GM12873 (cell line): ENCODE results near the gene CARMIL1.

Source experiments
- CTCF ChIP-seq: IDR thresholded peaks from 2 replicates; pipeline ENCODE4 v1.5.1; 2012; ENCODE audit warnings: low read depth, mild to moderate bottlenecking, moderate library complexity, low read length, control low read depth; ENCODE audit not compliant: insufficient read depth; ENCODE audit errors: missing control alignments

The CARMIL1 gene

GRCh38 chr6:25309886-25310285 lies 30.7 kb downstream of the CARMIL1 start:
- TF ChIP-seq CTCF = no peak

GRCh38 chr6:25311331-25311840 lies 32.2 kb downstream of the CARMIL1 start:
- TF ChIP-seq CTCF = no peak

- TF ChIP-seq CTCF = no peak
Measured at GRCh38 chr6:25312034-25312620, 33.0 kb downstream of the CARMIL1 start.

GRCh38 chr6:25312703-25313102 lies 33.5 kb downstream of the CARMIL1 start:
- no peak for TF ChIP-seq CTCF

GRCh38 chr6:25314509-25315175 lies 35.5 kb downstream of the CARMIL1 start:
- TF ChIP-seq CTCF = no peak

- TF ChIP-seq CTCF = no peak
Measured at GRCh38 chr6:25315194-25316177, 36.3 kb downstream of the CARMIL1 start.

GRCh38 chr6:25316626-25317025 lies 37.5 kb downstream of the CARMIL1 start:
- TF ChIP-seq CTCF = no peak
